Calu3 (cell line): ENCODE measurements around the gene ALKBH5. TPM values are rescaled to one million over a fixed set of nuclear protein-coding genes. Genes with fewer than 3 reads are reported as not detected.

ENCODE experiments used
- BruUV-seq: library from RNA; stranded (reverse); fragments of 400-500 nt; replicated peaks from 2 replicates; lab custom pipeline; 2021; lab: Mats Ljungman, UMichigan
- CTCF ChIA-PET: fragments of 300-600 bp; sonication (Branson Sonifier 250); formaldehyde crosslinking; loops from one replicate; lab custom pipeline; 2022; ENCODE audit warnings: antibody characterized with exemption; lab: Charles Lee
- DNase-seq: peaks from one replicate; pipeline ENCODE4 v3.0.0; 2022
- H3K27ac Mint-ChIP-seq: one replicate; pipeline ENCODE4 v1.8.0; 2022; ENCODE audit warnings: mixed read lengths; ENCODE audit not compliant: unreplicated experiment
- H3K27me3 Mint-ChIP-seq: one replicate; pipeline ENCODE4 v1.8.0; 2022; ENCODE audit warnings: mixed read lengths; ENCODE audit not compliant: unreplicated experiment
- H3K36me3 Mint-ChIP-seq: one replicate; pipeline ENCODE4 v1.8.0; 2022; ENCODE audit warnings: mild to moderate bottlenecking, moderate library complexity, mixed read lengths; ENCODE audit not compliant: insufficient read depth, unreplicated experiment
- H3K4me1 Mint-ChIP-seq: one replicate; pipeline ENCODE4 v1.8.0; 2022; ENCODE audit warnings: mild to moderate bottlenecking, low read depth, mixed read lengths; ENCODE audit not compliant: unreplicated experiment
- H3K4me3 Mint-ChIP-seq: one replicate; pipeline ENCODE4 v1.8.0; 2022; ENCODE audit warnings: mild to moderate bottlenecking, low read depth, moderate library complexity, mixed read lengths; ENCODE audit not compliant: unreplicated experiment
- H3K9me3 Mint-ChIP-seq: one replicate; pipeline ENCODE4 v1.8.0; 2022; ENCODE audit warnings: low read depth, mixed read lengths; ENCODE audit not compliant: unreplicated experiment
- CTCF ChIP-seq: fragments of 200-600 bp; IDR thresholded peaks from one replicate; pipeline ENCODE4 v1.8.0; 2022; ENCODE audit warnings: antibody characterized with exemption; ENCODE audit not compliant: unreplicated experiment
- intact Hi-C: fragments of 100-400 bp; cut with micrococcal nuclease; formaldehyde crosslinking; loops from one replicate; pipeline ENCODE4 v1.10.0; 2022; ENCODE audit not compliant: unreplicated experiment
- total RNA-seq: library from RNA; stranded (reverse); gene quantifications from 2 replicates; pipeline ENCODE4 v1.2.3, GENCODE V29; 2022

The ALKBH5 gene
- total RNA-seq, 1 experiment from 2014 or later = 51.7 TPM

- Mint-ChIP-seq H3K4me1 (no peaks in the 10 kb centered on the region), H3K27me3 (peaks cover 24% of the 10 kb centered on the region), H3K27ac (no peak overlapping the region), H3K36me3 (peaks cover 19% of the 10 kb centered on the region), H3K4me3 (no peak overlapping the region), H3K9me3 (no peaks in the 10 kb centered on the region)
- no peak for DNase-seq
- BruUV-seq = no TSS peak
- no peak for TF ChIP-seq CTCF
- intact Hi-C loops = no loop called here
- CTCF ChIA-PET = no interaction called here
Measured at GRCh38 chr17:18156976-18157280, 26.7 kb upstream of the ALKBH5 start.

GRCh38 chr17:18157354-18157985, 26.2 kb upstream of the ALKBH5 start:
- no peak for DNase-seq
- intact Hi-C loops = no loop called here
- H3K4me3 Mint-ChIP-seq = peak overlapping the region; percentile 69
- peaks cover 19% of the 10 kb centered on the region for H3K36me3 Mint-ChIP-seq
- no peak for TF ChIP-seq CTCF
- no peaks in the 10 kb centered on the region for H3K9me3 Mint-ChIP-seq
- BruUV-seq = no TSS peak
- no peak overlapping the region for H3K27ac Mint-ChIP-seq
- no peaks in the 10 kb centered on the region for H3K4me1 Mint-ChIP-seq
- CTCF ChIA-PET = no interaction called here
- peaks cover 20% of the 10 kb centered on the region for H3K27me3 Mint-ChIP-seq

GRCh38 chr17:18158022-18158600, 25.5 kb upstream of the ALKBH5 start:
- Mint-ChIP-seq H3K36me3 (peaks cover 19% of the 10 kb centered on the region), H3K9me3 (no peaks in the 10 kb centered on the region), H3K4me1 (no peaks in the 10 kb centered on the region), H3K27ac (peak overlapping the region; percentile 17), H3K4me3 (peak overlapping the region; percentile 69), H3K27me3 (peaks cover 14% of the 10 kb centered on the region)
- CTCF ChIA-PET = interaction anchor here (1.0 kb wide), 1 partner anchor 25 kb away, joined by 3 read pairs; no protein-coding TSS in a partner anchor
- intact Hi-C loops = no loop called here
- BruUV-seq = no TSS peak
- TF ChIP-seq CTCF = no peak
- peak; percentile 93 for DNase-seq

- CTCF ChIA-PET = no interaction called here
Measured at GRCh38 chr17:18159551-18160120, 24.0 kb upstream of the ALKBH5 start.

More at GRCh38 chr17:18159551-18160120, 24.0 kb upstream of the ALKBH5 start:
- BruUV-seq = no TSS peak
- Mint-ChIP-seq H3K27ac (no peak overlapping the region), H3K4me3 (peak overlapping the region; percentile 43), H3K36me3 (peaks cover 10% of the 10 kb centered on the region), H3K9me3 (no peaks in the 10 kb centered on the region), H3K27me3 (peaks cover 13% of the 10 kb centered on the region), H3K4me1 (no peaks in the 10 kb centered on the region)
- intact Hi-C loops = no loop called here
- DNase-seq = no peak
- TF ChIP-seq CTCF = no peak
